HG03159 (cell line): ENCODE results near the gene ABCA8.
"Not testable (repeated sequence)": the region's sequence is repeated elsewhere in the genome, so short reads cannot be mapped to it uniquely, and the experiment has no call there.

ENCODE experiments used
- ATAC-seq: cut with Tn5 transposase; IDR thresholded peaks from one replicate; pipeline ENCODE4 v1.9.1; 2021; ENCODE audit warnings: mild to moderate bottlenecking, moderate library complexity; ENCODE audit not compliant: unreplicated experiment

ABCA8 gene

GRCh38 chr17:68830313-68830712, 124.9 kb downstream of the ABCA8 start:
- no peak for ATAC-seq

GRCh38 chr17:68829211-68829610, 126.0 kb downstream of the ABCA8 start:
- ATAC-seq = no peak

- ATAC-seq = no peak
These were observed 130.5 kb downstream of the ABCA8 start for GRCh38 chr17:68824707-68825106.

GRCh38 chr17:68824185-68824584, 131.0 kb downstream of the ABCA8 start:
- ATAC-seq = not testable (repeated sequence)

GRCh38 chr17:68822719-68823289, 132.4 kb downstream of the ABCA8 start:
- ATAC-seq = no peak

- no peak for ATAC-seq
These were observed 133.1 kb downstream of the ABCA8 start for GRCh38 chr17:68821860-68822696.

GRCh38 chr17:68820825-68821481, 134.2 kb downstream of the ABCA8 start:
- ATAC-seq = no peak

- ATAC-seq = no peak
These were observed 134.7 kb downstream of the ABCA8 start for GRCh38 chr17:68820476-68820824.

- ATAC-seq = no peak
These were observed 135.7 kb downstream of the ABCA8 start for GRCh38 chr17:68819465-68819864.
